DND-41 (cell line): Measurements from ENCODE around the gene HYDIN.

Source experiments
- ATAC-seq: fragments of 200-7000 bp; cut with Tn5 transposase; 3 replicates; pipeline ENCODE4 v1.9.1; 2021; ENCODE audit warnings: low read depth; ENCODE audit not compliant: insufficient read depth
- DNase-seq: peaks from one replicate; pipeline ENCODE4 v3.0.0-alpha.2; 2020
- H2AFZ ChIP-seq: 2 replicates; pipeline ENCODE4 v1.6.0; 2012; ENCODE audit warnings: low read depth, low read length
- H3K27ac ChIP-seq: 2 replicates; pipeline ENCODE4 v1.5.1; 2012; ENCODE audit warnings: low read length, inconsistent platforms
- H3K27me3 ChIP-seq: fragments of 200-600 bp; sonication (generic); 2 replicates; pipeline ENCODE4 v1.6.0; 2012; ENCODE audit warnings: low read length, mild to moderate bottlenecking, inconsistent platforms; ENCODE audit not compliant: insufficient read depth, poor library complexity
- H3K36me3 ChIP-seq: 2 replicates; pipeline ENCODE4 v1.5.1; 2012; ENCODE audit warnings: low read length, inconsistent platforms; ENCODE audit not compliant: insufficient read depth
- H3K4me1 ChIP-seq: 2 replicates; pipeline ENCODE4 v1.5.1; 2012; ENCODE audit warnings: mild to moderate bottlenecking, low read length; ENCODE audit not compliant: insufficient read depth
- H3K4me2 ChIP-seq: 2 replicates; pipeline ENCODE4 v1.6.0; 2012; ENCODE audit warnings: mild to moderate bottlenecking, moderate library complexity, low read length, inconsistent platforms; ENCODE audit not compliant: insufficient read depth
- H3K4me3 ChIP-seq, 2 experiments: fragments of 200-600 bp in 1 of 2; shearing (Covaris generic) in 1 of 2; 2 replicates each; pipeline ENCODE4 v1.5.1; 2012 to 2016; ENCODE audit warnings: inconsistent platforms in 2 of 2, low read length in 2 of 2, mild to moderate bottlenecking in 2 of 2, low read depth in 1 of 2, moderate library complexity in 1 of 2
- H3K79me2 ChIP-seq: 2 replicates; pipeline ENCODE4 v1.6.0; 2012; ENCODE audit warnings: low read length, inconsistent platforms; ENCODE audit not compliant: insufficient read depth
- H3K9ac ChIP-seq: 2 replicates; pipeline ENCODE4 v1.6.0; 2012; ENCODE audit warnings: low read depth, mild to moderate bottlenecking, inconsistent platforms, low read length, moderate library complexity
- H3K9me3 ChIP-seq: 2 replicates; pipeline ENCODE4 v1.5.1; 2012; ENCODE audit warnings: low read length, moderate library complexity, mild to moderate bottlenecking, inconsistent platforms; ENCODE audit not compliant: insufficient read depth, severe bottlenecking
- H4K20me1 ChIP-seq: 2 replicates; pipeline ENCODE4 v1.6.0; 2012; ENCODE audit warnings: low read length; ENCODE audit not compliant: insufficient read depth
- CTCF ChIP-seq: IDR thresholded peaks from 2 replicates; pipeline ENCODE4 v1.5.1; 2012; ENCODE audit warnings: borderline replicate concordance, low read length, moderate library complexity, mild to moderate bottlenecking; ENCODE audit not compliant: poor library complexity, severe bottlenecking; ENCODE audit errors: extremely low read depth
- EZH2 ChIP-seq: IDR thresholded peaks from 3 replicates; pipeline ENCODE4 v1.6.1; 2012; ENCODE audit warnings: borderline replicate concordance, low read depth, mild to moderate bottlenecking, moderate library complexity, low read length, inconsistent platforms; ENCODE audit not compliant: severe bottlenecking

The HYDIN gene

DNA sequence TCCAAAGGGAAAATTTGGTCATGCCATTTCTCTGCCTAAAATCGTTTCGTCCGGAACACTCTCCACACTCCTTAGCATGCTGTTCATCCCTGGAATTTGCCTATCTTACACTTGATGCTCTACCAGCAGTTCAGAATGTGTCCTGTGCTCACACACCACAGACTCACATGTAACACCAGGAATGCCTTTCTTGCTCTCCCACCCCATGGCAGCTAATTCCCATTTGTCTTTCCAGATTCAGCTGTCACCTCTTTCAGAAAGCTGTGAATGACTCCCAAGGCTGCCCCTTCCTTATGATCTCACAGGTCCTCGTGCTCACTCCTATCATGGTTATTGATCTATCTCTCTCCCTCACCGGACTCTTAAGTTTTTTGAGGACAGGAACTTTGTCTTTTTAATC is 38.1 kb downstream of the HYDIN start:
- H3K27me3 ChIP-seq, result peaks cover 7% of the 10 kb centered on the region
- no peaks in the 10 kb centered on the region for H3K79me2 ChIP-seq
- DNase-seq, result no peak
- H3K4me1 ChIP-seq, result no peaks in the 10 kb centered on the region
- no peaks in the 10 kb centered on the region for H4K20me1 ChIP-seq
- no peak overlapping the region for H3K9ac ChIP-seq
- no peak for ATAC-seq
- no peaks in the 10 kb centered on the region for H3K36me3 ChIP-seq
- TF ChIP-seq CTCF, result no peak
- TF ChIP-seq EZH2, result no peak
- no peak overlapping the region for H3K4me3 ChIP-seq
- no peak overlapping the region for H2AFZ ChIP-seq
- H3K4me2 ChIP-seq, result no peak overlapping the region
- no peak overlapping the region for H3K27ac ChIP-seq
- no peaks in the 10 kb centered on the region for H3K9me3 ChIP-seq

GRCh38 chr16:71188956-71189712 is 41.4 kb downstream of the HYDIN start:
- ATAC-seq, result no peak
- Histone ChIP-seq H3K27me3 (peaks cover 7% of the 10 kb centered on the region), H3K36me3 (no peaks in the 10 kb centered on the region), H3K27ac (no peak overlapping the region), H3K79me2 (no peaks in the 10 kb centered on the region), H3K4me1 (no peaks in the 10 kb centered on the region), H2AFZ (0 out of 2 replicates have a peak overlapping the region, but pooled peaks have one; percentile 17), H3K4me3 (no peak overlapping the region), H4K20me1 (no peaks in the 10 kb centered on the region), H3K9me3 (no peaks in the 10 kb centered on the region), H3K9ac (no peak overlapping the region), H3K4me2 (no peak overlapping the region)
- TF ChIP-seq CTCF (no peak), EZH2 (no peak)
- DNase-seq, result no peak

- ATAC-seq (no peak), DNase-seq (no peak)
- Histone ChIP-seq H3K27me3 (no peaks in the 10 kb centered on the region), H2AFZ (no peak overlapping the region), H3K4me1 (0 out of 2 replicates have a peak, but pooled peaks cover under 1% of the 10 kb centered on the region), H3K4me2 (no peak overlapping the region), H4K20me1 (no peaks in the 10 kb centered on the region), H3K4me3 (no peak overlapping the region), H3K9me3 (no peaks in the 10 kb centered on the region), H3K79me2 (no peaks in the 10 kb centered on the region), H3K9ac (no peak overlapping the region), H3K27ac (no peak overlapping the region), H3K36me3 (no peaks in the 10 kb centered on the region)
- TF ChIP-seq CTCF, result no peak
- TF ChIP-seq EZH2, result no peak
Observed at GRCh38 chr16:71185347-71185746, 45.2 kb downstream of the HYDIN start.
